SK-N-MC (cell line): Measurements from ENCODE around the gene MRPL23.

Experiments used
- EZH2 ChIP-seq: fragments of 200-600 bp; sonication (generic); IDR thresholded peaks from one replicate; pipeline ENCODE4 v1.6.1; 2017; ENCODE audit warnings: antibody characterized with exemption
- POLR2AphosphoS5 ChIP-seq: IDR thresholded peaks from 2 replicates; pipeline ENCODE4 v1.6.1; 2012; ENCODE audit warnings: mild to moderate bottlenecking, low read depth, low read length, borderline replicate concordance

DNA sequence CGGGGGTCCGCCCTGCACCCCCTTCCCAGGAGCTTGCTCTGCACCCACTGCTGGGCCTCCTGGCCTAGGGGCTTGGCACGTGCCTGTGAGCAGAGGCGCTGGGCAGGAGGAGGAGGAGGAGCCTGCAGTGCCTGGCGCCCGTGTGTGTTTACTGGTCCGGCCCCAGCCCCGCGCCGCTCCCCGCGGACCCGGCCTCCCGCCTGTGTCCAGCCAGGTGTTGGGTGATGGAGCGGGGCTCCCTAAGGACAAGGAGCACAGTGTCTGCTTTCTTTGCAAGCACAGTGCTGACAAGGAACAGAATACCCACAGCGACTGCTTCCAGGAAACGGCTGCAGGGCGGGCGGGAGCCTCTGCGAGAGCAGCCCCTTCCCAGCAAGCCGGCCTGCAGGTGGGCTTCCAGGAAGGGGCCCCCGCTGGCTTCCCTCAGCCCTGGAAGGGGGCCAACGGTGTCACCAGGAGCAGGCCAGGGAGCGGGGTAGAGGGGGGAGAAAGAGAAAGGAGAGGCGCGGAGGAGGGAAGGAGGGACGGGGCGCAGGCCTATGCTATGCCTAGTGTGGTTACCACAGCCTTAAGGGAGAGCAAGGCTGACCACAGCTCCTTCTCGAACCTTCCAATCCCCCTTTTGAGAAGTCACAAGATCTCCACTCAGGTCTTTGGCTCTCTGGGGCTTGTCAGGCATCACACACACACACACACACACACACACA is 43.9 kb downstream of the MRPL23 start:
- TF ChIP-seq POLR2AphosphoS5 (no peak), EZH2 (no peak)
